ENCODE results near the gene CCT7.

DNA sequence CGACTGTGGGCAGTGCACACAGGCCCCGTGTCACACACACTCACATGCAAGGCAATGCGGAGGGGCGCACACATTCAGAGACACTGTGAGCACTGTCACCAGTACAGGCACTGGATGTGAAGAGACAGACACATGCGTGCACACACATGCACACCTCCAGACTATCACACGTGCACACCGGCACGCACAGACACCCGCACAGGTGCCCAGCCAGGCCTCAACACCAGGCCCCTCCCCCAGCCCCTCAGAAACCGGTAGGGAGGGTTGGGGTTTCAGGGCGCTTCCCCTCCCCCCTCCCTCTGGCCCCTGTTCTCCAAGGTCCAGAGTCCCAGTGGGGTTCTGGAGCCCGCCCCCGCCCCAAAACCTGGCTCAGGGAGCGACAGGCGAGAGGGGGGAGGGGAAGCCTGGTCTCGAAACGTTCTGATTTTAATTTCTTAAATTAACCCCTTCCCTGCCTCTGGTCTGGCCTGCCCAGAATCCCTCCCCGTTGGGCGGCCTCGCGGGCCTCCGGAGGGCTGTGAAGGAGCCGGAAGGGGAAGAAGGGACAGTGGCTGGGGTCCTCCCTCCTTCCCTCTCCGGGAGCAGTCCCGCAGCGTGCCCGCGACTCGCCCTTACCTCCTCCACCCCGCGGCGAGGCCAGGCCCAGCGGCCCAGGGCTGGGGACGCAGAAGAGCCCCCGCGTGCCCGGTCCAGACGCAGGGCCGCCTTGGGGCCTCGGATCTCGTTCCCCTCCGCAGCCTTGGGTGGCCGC is 49.6 kb downstream of the CCT7 start:
- TF ChIP-seq POLR2A (IDR thresholded peaks at IDR 0.05; ENCODE audit: low read length) (no peak), GATA1 (IDR thresholded peaks at IDR 0.05; ENCODE audit: low read depth, low read length) (no peak)

Measured in erythroblast (primary cell).